ENCODE measurements around the gene DECR2. TPM values are rescaled to one million over a fixed set of nuclear protein-coding genes. Genes with fewer than 3 reads are reported as not detected.

Gene DECR2
- total and polyA plus RNA-seq, 9 of the 15 experiments (the other 6 are each of a cell fraction or from before 2014, with no cell fraction given): 1.0 to 31.9 (median 10.3) TPM

DNA sequence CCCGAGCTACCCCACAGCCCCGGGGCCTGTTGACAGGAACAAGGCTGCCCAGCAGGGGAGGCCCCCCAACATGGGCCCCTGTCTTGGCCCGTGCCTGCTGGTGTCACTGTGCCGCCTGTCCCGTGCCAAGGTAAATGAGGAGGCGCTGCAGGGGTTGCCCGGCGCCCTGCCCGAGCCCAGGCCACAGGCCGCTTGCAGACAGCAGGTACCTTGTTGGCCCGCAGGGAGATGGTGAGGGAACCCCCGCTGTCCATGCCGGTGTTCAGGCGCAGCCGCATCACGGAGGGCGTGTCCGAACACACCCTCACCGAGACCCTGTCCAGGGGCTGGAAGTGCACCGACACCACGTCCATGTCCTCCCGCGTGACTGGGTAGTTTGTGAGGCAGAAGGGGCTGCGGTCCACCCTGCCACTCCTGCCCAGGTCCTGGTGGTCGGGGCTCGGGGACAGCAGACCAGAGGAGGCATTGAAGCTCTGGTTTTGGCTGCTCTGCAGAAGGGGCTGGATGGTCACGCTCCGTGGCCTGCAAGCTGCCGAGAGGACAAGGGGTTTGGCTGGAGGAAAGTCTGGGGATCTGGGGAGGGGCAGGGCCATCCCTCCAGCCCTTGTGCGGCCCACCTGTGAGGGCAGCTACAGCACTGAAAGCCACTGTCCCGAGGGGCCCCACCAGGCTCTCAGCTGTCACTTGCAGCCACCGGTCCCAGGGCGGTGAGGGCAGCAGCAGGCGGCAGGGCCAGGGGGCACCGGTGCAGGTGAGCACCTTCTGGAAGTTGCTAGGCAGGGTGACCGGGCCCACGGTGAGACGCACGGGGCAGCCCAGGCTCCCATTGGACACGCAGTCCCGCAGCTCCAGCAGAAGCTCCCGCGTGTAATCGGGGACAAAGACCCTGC lies 25.5 kb upstream of the DECR2 start:
- H4K20me1 ChIP-seq (replicated peaks; ENCODE audit: control insufficient read depth, insufficient read depth, low read length): no peaks in the 10 kb centered on the region
- intact Hi-C loops (cut with micrococcal nuclease) (no loop called here), in situ Hi-C loops (cut with MboI) (no loop called here)
- H3K9me3 ChIP-seq (replicated peaks; ENCODE audit: control insufficient read depth, insufficient read depth, low read depth, low read length): no peaks in the 10 kb centered on the region
- H3K9ac ChIP-seq (ENCODE audit: insufficient read depth in 1 of 2, low read depth in 2 of 2, low read length in 2 of 2): no peak overlapping the region
- ATAC-seq: no peak
- no peak overlapping the region for H3K27ac ChIP-seq (ENCODE audit: extremely low read depth, low read depth, low read length)
- peaks cover 25% of the 10 kb centered on the region for H3K79me2 ChIP-seq (ENCODE audit: control insufficient read depth, insufficient read depth, low read length)
- CTCF ChIA-PET (ENCODE audit: low intra/inter-chr PET ratio): no interaction called here
- H3K4me2 ChIP-seq (ENCODE audit: insufficient read depth, low read length): no peak overlapping the region
- H3K36me3 ChIP-seq (ENCODE audit: control insufficient read depth, insufficient read depth, low read length): peaks cover 63% of the 10 kb centered on the region; the same call in 2 of the 3 replicates
- H2AFZ ChIP-seq (ENCODE audit: low read depth, low read length): no peak overlapping the region
- no peak for DNase-seq (ENCODE audit: extremely low read depth in 1 of 4, low spot score in 3 of 4)
- H3K9me1 ChIP-seq (ENCODE audit: control insufficient read depth, insufficient read depth, low read length): peaks cover under 1% of the 10 kb centered on the region
- POLR2A ChIA-PET: interaction anchor here (0.5 to 1.1 kb wide), 4 partner anchors 21 to 304 kb away, joined by 3 to 4 read pairs (median 3); no protein-coding TSS in a partner anchor
- H3K4me3 ChIP-seq: no peak overlapping the region
- H3K4me1 ChIP-seq (replicated peaks in 1 of 2; ENCODE audit: control insufficient read depth in 2 of 2, insufficient read depth in 2 of 2, low read length in 2 of 2): peaks cover 4 to 60% of the 10 kb centered on the region in 2 experiments; a peak in 4 of 5 replicates
- BruUV-seq (replicated peaks): no TSS peak
- WGBS (ENCODE audit: insufficient coverage, low coverage, missing lambda C conversion rate): 93% methylated on average over 34 of the region's 44 CpGs
- no peak for FAIRE-seq
- no peaks in the 10 kb centered on the region for H3K27me3 ChIP-seq (ENCODE audit: control insufficient read depth in 2 of 2, insufficient read depth in 2 of 2, low read length in 2 of 2)
- TF ChIP-seq TAF9B (IDR thresholded peaks at IDR 0.05; ENCODE audit: partially characterized antibody) (no peak), SP2 (IDR thresholded peaks at IDR 0.05; ENCODE audit: extremely low read depth, low read depth, low read length, poor library complexity, severe bottlenecking) (no peak), ZNF232 (CRISPR knock-in tag; IDR thresholded peaks at IDR 0.05) (no peak), HMGN3 (IDR thresholded peaks at IDR 0.05; ENCODE audit: borderline replicate concordance, extremely low read depth, insufficient read length, low read depth, low read length) (no peak), CREB1 (IDR thresholded peaks at IDR 0.05) (no peak), CREB1 (CRISPR knock-in tag; IDR thresholded peaks at IDR 0.05) (no peak), ZNF436 (CRISPR knock-in tag; IDR thresholded peaks at IDR 0.05) (no peak), MCM5 (IDR thresholded peaks at IDR 0.05; ENCODE audit: low read depth) (no peak), ELF2 (CRISPR knock-in tag; IDR thresholded peaks at IDR 0.05) (no peak), MTA2 (IDR thresholded peaks at IDR 0.05; ENCODE audit: low read depth) (no peak), RNF2 (IDR thresholded peaks at IDR 0.05) (no peak)
- TF ChIP-seq, protein P1, sequence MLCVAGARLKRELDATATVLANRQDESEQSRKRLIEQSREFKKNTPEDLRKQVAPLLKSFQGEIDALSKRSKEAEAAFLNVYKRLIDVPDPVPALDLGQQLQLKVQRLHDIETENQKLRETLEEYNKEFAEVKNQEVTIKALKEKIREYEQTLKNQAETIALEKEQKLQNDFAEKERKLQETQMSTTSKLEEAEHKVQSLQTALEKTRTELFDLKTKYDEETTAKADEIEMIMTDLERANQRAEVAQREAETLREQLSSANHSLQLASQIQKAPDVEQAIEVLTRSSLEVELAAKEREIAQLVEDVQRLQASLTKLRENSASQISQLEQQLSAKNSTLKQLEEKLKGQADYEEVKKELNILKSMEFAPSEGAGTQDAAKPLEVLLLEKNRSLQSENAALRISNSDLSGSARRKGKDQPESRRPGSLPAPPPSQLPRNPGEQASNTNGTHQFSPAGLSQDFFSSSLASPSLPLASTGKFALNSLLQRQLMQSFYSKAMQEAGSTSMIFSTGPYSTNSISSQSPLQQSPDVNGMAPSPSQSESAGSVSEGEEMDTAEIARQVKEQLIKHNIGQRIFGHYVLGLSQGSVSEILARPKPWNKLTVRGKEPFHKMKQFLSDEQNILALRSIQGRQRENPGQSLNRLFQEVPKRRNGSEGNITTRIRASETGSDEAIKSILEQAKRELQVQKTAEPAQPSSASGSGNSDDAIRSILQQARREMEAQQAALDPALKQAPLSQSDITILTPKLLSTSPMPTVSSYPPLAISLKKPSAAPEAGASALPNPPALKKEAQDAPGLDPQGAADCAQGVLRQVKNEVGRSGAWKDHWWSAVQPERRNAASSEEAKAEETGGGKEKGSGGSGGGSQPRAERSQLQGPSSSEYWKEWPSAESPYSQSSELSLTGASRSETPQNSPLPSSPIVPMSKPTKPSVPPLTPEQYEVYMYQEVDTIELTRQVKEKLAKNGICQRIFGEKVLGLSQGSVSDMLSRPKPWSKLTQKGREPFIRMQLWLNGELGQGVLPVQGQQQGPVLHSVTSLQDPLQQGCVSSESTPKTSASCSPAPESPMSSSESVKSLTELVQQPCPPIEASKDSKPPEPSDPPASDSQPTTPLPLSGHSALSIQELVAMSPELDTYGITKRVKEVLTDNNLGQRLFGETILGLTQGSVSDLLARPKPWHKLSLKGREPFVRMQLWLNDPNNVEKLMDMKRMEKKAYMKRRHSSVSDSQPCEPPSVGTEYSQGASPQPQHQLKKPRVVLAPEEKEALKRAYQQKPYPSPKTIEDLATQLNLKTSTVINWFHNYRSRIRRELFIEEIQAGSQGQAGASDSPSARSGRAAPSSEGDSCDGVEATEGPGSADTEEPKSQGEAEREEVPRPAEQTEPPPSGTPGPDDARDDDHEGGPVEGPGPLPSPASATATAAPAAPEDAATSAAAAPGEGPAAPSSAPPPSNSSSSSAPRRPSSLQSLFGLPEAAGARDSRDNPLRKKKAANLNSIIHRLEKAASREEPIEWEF (CRISPR knock-in tag; IDR thresholded peaks at IDR 0.05): no peak
- TF ChIP-seq, protein P2, sequence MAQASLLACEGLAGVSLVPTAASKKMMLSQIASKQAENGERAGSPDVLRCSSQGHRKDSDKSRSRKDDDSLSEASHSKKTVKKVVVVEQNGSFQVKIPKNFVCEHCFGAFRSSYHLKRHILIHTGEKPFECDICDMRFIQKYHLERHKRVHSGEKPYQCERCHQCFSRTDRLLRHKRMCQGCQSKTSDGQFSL (CRISPR knock-in tag; IDR thresholded peaks at IDR 0.05): no peak
- TF ChIP-seq, protein P2 (tag; IDR thresholded peaks at IDR 0.05): no peak
- TF ChIP-seq, protein P3, sequence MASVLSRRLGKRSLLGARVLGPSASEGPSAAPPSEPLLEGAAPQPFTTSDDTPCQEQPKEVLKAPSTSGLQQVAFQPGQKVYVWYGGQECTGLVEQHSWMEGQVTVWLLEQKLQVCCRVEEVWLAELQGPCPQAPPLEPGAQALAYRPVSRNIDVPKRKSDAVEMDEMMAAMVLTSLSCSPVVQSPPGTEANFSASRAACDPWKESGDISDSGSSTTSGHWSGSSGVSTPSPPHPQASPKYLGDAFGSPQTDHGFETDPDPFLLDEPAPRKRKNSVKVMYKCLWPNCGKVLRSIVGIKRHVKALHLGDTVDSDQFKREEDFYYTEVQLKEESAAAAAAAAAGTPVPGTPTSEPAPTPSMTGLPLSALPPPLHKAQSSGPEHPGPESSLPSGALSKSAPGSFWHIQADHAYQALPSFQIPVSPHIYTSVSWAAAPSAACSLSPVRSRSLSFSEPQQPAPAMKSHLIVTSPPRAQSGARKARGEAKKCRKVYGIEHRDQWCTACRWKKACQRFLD (CRISPR knock-in tag; IDR thresholded peaks at IDR 0.05): no peak

Measured in K562 (cell line).